Left ventricle myocardium superior (tissue), 1 donor: ENCODE measurements around the gene PRKCH. TPM values are rescaled to one million over a fixed set of nuclear protein-coding genes. Genes with fewer than 3 reads are reported as not detected.
A peak's percentile ranks its signal among the peaks of the same experiment; 100 is the strongest.

Source experiments
- ATAC-seq: fragments of 200-7000 bp; cut with Tn5 transposase; one replicate; pipeline ENCODE4 v1.9.1; 2020; ENCODE audit warnings: mild to moderate bottlenecking, moderate library complexity
- DNase-seq: peaks from one replicate; pipeline ENCODE4 v3.0.0-alpha.2; 2020
- intact Hi-C: fragments of 100-400 bp; cut with micrococcal nuclease; formaldehyde crosslinking; loops from one replicate; pipeline ENCODE4 v1.11.0; 2022
- total RNA-seq: library from RNA; stranded (reverse); fragmentation: NEBNext Ultra II Directional; extraction: Animal tissue kit (Norgen Biotek cat#: 25700); gene quantifications from one replicate; pipeline ENCODE4 v1.2.1, GENCODE V29; 2021
- donor health status: DM: no; HTN: yes; CAD: no; lungs with severe emphysema.

PRKCH gene
- total RNA-seq, 1 donor from 2014 or later = 15.9 TPM

GRCh38 chr14:61488417-61489401 lies 167.3 kb downstream of the PRKCH start:
- DNase-seq (no peak), ATAC-seq (peak; percentile 71)
- intact Hi-C loops = no loop called here

GRCh38 chr14:61489512-61489911 lies 168.1 kb downstream of the PRKCH start:
- ATAC-seq (no peak), DNase-seq (no peak)
- intact Hi-C loops = no loop called here

- peak; percentile 56 for ATAC-seq
- no peak for DNase-seq
- intact Hi-C loops = no loop called here
Observed at GRCh38 chr14:61489932-61490331, 168.6 kb downstream of the PRKCH start.

- intact Hi-C loops = no loop called here
- DNase-seq = no peak
- ATAC-seq = peak; percentile 7
Observed at GRCh38 chr14:61491224-61491623, 169.8 kb downstream of the PRKCH start.

GRCh38 chr14:61491876-61492434 lies 170.6 kb downstream of the PRKCH start:
- ATAC-seq = peak; percentile 43
- intact Hi-C loops = no loop called here
- DNase-seq = no peak

GRCh38 chr14:61492474-61492873 lies 171.1 kb downstream of the PRKCH start:
- ATAC-seq (no peak), DNase-seq (no peak)
- intact Hi-C loops = no loop called here

- DNase-seq (no peak), ATAC-seq (no peak)
- intact Hi-C loops = no loop called here
Observed at GRCh38 chr14:61493239-61493638, 171.9 kb downstream of the PRKCH start.

GRCh38 chr14:61494018-61494417 lies 172.6 kb downstream of the PRKCH start:
- intact Hi-C loops = no loop called here
- DNase-seq (no peak), ATAC-seq (no peak)

GRCh38 chr14:61495809-61496208 lies 174.4 kb downstream of the PRKCH start:
- ATAC-seq = no peak
- no peak for DNase-seq
- intact Hi-C loops = no loop called here

- ATAC-seq (peak; percentile 35), DNase-seq (no peak)
- intact Hi-C loops = no loop called here
Observed at GRCh38 chr14:61498303-61498702, 176.9 kb downstream of the PRKCH start.

- no peak for DNase-seq
- ATAC-seq = peak; percentile 79
- intact Hi-C loops = no loop called here
Observed at GRCh38 chr14:61498811-61499210, 177.4 kb downstream of the PRKCH start.

- intact Hi-C loops = no loop called here
- ATAC-seq (no peak), DNase-seq (no peak)
Observed at GRCh38 chr14:61499991-61500390, 178.6 kb downstream of the PRKCH start.

- DNase-seq = no peak
- intact Hi-C loops = no loop called here
- no peak for ATAC-seq
Observed at GRCh38 chr14:61501714-61502458, 180.5 kb downstream of the PRKCH start.

- DNase-seq (no peak), ATAC-seq (no peak)
- intact Hi-C loops = no loop called here
Observed at GRCh38 chr14:61502459-61503093, 181.2 kb downstream of the PRKCH start.

GRCh38 chr14:61503167-61503801 lies 181.9 kb downstream of the PRKCH start:
- peak; percentile 20 for ATAC-seq

GRCh38 chr14:61504901-61505300 lies 183.5 kb downstream of the PRKCH start:
- ATAC-seq (no peak), DNase-seq (no peak)
- intact Hi-C loops = no loop called here

More at GRCh38 chr14:61503167-61503801, 181.9 kb downstream of the PRKCH start:
- no peak for DNase-seq
- intact Hi-C loops = no loop called here

GRCh38 chr14:61505815-61506809 lies 184.7 kb downstream of the PRKCH start:
- DNase-seq = no peak
- no peak for ATAC-seq
- intact Hi-C loops = no loop called here

- intact Hi-C loops = no loop called here
- DNase-seq (no peak), ATAC-seq (no peak)
Observed at GRCh38 chr14:61508526-61508925, 187.1 kb downstream of the PRKCH start.
